NCI-H128 (cell line): Measurements from ENCODE around the gene SCN7A.
A peak's percentile ranks its signal among the peaks of the same experiment; 100 is the strongest.

Source experiments
- DNase-seq: peaks from one replicate; lab custom pipeline; 2025; ENCODE audit not compliant: unreplicated experiment; lab: John Stamatoyannopoulos, UW

SCN7A gene

GRCh38 chr2:166404831-166405568 is 89.0 kb downstream of the SCN7A start:
- DNase-seq: no peak

- DNase-seq: no peak
Observed at GRCh38 chr2:166394245-166394644, 99.8 kb downstream of the SCN7A start.

- DNase-seq: no peak
Observed at GRCh38 chr2:166393008-166393407, 101.0 kb downstream of the SCN7A start.

DNA sequence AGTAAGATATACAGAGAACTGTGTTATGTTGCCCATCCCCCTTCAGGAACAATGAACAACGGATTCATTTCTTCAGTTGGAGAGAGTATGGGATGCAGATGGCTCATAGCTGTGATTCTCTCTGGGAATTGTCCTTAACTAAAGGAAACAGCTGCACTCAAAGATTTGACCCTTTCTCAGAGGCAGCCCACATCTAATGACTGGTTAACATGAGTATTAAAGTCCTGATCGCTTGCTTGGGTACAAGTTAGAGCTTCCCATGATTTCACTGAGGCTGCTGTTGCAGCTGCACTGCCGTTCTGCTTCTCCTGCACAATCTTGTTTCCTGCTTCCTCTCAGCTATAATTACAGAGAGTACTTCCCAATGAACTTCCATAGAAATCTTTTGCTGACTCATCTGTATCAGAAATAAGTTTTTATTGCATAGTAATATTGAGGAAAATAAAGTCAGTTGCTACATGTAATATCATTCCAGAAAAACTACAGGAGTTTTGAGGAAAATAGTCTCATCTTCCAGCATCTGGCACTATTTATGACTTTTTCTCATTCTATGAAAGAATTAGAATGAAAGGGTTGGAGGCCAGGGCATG is 105.5 kb downstream of the SCN7A start:
- no peak for DNase-seq

- DNase-seq: no peak
Observed at GRCh38 chr2:166385313-166385712, 108.7 kb downstream of the SCN7A start.

GRCh38 chr2:166384774-166385173 is 109.3 kb downstream of the SCN7A start:
- DNase-seq: no peak

GRCh38 chr2:166382448-166382847 is 111.6 kb downstream of the SCN7A start:
- DNase-seq: no peak

DNA sequence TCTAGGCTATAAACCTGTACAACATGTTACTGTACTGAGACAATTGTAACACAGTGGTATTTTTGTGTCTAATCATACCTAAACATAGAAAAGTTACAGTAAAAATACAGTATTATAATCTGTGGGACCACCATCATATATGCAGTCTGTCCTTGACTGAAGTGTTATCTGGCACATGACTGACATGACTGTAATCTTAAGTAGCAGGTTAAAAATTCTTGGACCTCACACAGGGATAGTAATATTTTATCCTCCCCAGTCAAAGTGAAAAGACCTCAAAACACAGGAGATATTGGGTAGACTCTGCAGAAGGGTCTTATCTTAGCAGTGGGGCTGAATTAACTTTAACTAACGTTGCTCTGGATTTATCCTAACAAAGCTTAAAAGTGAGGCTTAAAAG is 113.4 kb downstream of the SCN7A start:
- DNase-seq: no peak

DNA sequence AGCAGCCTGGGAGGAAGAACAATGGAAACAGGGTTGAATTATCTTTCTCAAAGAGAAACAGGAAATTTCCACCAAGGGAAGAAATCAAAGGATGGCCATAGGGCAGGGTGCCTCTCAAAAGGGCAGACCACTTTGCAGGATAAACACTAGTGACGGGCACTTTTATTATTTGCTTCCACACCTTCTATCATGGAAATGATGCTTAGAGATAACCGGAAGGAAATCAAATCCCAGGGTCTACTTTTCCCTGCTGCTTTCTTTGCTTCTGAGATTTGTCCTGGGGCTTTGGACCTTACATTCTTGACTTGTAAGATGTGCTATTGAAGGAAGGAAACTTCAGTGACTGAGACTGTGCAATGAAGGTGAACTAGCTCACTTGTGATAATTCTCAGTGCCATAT is 117.2 kb downstream of the SCN7A start:
- no peak for DNase-seq

DNA sequence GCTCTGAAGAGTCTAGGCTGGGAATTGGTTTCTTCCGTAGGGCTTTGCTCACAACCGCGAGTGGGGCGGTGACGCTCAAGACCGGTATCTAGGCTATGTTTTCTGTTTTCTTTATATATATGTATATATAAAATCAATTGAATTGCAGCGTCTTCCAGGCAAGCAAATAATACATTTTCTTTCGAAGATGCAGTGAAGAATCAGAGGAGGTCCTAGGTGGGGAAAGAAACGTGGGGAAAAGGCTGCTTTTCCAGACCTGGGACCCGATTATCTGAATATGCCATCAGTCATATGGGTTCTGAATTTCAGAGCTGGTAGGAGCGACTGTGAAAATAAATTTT is 117.6 kb downstream of the SCN7A start:
- DNase-seq: no peak

DNA sequence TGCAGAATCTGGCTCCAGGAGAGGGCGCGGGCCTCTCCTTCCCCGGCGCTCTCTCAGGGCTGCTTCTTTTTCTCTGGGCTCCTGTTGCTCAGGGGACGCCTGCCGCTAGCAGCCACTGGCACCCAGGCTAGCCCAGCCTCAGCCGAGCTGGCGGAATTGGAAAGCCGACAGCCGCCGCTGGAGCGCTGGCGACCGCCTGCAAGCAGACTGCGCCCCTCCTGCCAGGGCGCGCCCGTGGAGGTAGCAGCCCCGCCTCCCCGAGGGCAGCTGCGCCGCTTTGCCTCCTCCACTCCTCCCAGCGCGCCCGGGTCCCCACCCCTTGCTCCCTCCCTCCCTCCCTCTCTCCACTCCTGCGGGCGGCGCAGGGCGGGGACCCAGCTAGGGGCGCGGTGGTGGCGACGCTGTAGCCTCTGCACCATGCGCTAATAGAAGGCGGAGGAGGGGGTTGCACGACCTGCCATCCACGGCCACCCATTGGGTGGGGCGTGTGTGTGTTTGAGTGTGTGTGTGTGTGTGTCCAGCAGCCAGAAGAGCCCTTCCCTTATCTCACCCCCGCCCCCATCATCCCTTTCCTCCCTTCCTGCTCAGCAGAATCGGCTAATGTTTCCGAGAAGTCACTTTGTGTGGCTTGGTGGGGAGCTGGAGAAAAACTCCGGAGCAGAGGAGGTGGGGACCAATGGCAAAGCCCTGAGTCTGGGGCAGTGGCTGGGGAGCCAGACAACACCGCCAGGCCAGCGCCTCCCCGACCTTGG is 118.1 kb downstream of the SCN7A start, which contains the start of gene SCN9A:
TSS of gene SCN9A (minus strand) at position 209 of the 752 bp plus-strand sequence. CDS start 64,188 bp downstream, outside the sequence.
- DNase-seq: peak; percentile 61

GRCh38 chr2:166375195-166375735 is 118.8 kb downstream of the SCN7A start:
- DNase-seq: peak; percentile 51

DNA sequence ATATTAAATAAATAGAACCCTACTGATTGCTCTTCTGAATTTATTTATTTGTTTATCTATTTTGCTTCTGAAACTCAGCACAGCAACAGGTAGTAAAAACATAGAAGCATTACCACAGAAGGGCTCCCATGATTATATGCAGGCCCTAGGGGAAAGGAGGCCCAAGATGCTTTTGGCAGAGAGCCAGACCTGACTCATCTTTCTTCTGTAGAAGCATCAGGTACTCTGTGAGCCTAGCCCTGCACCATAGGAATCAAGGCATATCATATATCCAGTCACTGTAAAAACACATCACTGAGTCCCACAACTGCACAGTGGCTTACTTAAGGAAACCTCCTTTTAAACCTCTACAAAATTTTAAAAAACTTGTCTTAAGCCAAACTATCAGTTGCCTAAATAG is 120.1 kb downstream of the SCN7A start:
- DNase-seq: peak; percentile 40

DNA sequence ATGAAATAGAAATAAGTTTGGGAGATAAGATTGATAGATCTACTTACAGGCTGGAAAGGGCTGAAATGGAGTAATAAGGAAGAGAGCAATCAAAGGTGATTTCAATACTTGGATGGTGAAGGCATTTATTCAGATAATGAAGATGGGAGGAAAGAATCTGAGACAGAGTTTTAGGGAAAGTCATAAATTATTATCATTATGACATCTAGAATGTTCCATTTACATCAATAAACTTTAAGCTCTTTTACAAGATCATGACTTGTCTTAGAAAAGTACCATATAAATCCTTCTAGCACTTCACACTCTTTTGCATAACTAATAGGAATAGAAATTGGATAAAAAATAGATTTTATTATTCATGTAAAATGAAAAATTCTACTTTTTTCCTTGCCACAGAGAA is 120.5 kb downstream of the SCN7A start:
- no peak for DNase-seq

DNA sequence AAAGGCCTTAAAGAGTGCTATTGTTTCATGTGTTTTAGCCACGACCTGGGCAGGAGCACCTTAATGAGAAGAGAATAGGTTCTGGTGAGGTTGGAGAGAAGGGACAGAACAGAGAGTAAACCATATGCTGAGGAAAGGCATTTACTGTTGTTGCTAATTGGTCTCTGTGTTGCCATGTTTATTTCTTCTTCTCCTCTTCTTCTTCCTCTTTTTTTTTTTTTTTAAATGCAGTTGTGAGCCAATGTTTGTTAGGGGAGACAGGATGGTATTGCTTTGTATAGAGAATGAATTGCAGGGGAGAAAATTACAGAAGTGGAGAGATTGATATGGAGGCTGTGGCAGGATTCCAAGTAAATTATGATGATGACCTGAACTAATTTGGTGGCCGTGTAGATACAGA is 120.9 kb downstream of the SCN7A start:
- DNase-seq: no peak

- DNase-seq: no peak
Observed at GRCh38 chr2:166372046-166372445, 122.0 kb downstream of the SCN7A start.

DNA sequence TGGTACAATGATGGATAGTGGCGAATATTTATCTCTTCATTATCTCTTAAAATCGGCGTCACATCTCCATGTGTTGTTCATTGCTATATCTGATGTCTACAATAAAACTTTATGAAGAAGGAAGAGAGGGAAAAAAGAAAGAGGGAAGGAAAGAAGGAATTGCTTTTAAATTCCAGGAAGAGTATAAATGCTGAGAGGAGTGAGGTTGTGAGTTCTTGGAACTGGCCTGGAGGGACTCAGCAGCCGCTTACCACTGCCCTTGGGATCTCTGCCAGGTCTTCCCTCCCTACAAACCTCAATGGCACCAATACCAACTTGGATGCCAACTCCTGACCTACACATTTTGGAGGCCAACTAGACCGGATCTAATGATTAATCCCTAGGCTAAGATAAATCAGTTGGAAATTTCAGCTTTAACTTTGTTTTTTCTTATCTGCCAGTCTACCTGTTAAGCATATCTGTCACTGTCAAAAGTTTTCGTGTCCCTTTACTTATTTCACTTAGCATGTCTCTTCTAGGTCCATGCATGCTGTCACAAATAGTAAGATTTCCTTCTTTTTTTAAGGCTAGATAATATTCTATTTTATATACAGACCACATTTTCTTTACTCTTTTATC is 128.1 kb downstream of the SCN7A start:
- DNase-seq: no peak

GRCh38 chr2:166365239-166365638 is 128.8 kb downstream of the SCN7A start:
- DNase-seq: no peak

- DNase-seq: no peak
Observed at GRCh38 chr2:166364476-166365161, 129.4 kb downstream of the SCN7A start.

DNA sequence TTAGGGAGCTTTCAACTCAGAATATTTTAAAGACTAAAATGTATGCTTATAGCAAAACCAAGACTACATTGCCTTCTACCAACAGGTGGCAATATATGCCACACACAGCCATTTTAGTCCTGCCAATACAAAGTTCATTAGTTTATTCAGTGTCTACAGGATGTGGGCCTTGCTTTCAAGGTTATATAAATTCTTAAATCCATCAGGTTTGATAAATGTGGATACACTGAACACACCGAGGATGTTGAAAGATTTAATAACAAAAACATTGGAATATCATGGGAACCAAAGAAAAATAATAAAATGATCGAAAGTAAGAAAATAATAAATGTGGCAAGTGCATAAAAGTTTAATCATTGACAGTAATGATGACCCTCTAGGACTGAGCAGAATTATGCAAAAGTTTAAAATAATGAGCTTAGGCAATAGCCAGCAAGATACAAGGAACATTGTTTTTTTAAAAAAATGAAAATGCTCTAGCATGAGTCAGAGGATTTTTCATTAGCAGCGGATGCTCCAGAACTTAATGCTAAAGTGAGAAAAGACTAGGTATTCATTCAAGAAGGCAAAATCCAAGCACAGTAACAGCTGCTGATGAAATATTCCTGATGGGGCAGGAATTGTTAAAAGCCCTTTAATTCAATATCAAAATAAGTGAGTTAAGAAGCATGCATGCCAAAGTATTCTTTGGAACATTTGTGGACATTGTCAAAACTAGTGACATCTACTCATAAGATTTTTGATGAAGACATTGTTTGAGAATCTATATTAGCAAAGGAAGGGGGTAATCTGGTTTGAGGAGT is 132.5 kb downstream of the SCN7A start:
- no peak for DNase-seq
